Fibroblast of mammary gland (primary cell): ENCODE data around the gene IMPG2.

Experiments used
- DNase-seq: peaks from one replicate; pipeline ENCODE4 v3.0.0-alpha.2; 2010; ENCODE audit warnings: low read depth
- H3K4me3 ChIP-seq: 2 replicates; pipeline ENCODE4 v1.5.1; 2011; ENCODE audit warnings: low read depth, mild to moderate bottlenecking, low read length, moderate library complexity; ENCODE audit not compliant: control insufficient read depth
- CTCF ChIP-seq: conservative IDR thresholded peaks from 2 replicates; pipeline ENCODE4 v1.5.1; 2011; ENCODE audit warnings: low read depth, low read length, inconsistent platforms; ENCODE audit not compliant: control insufficient read depth, insufficient read depth

Gene IMPG2

GRCh38 chr3:101249522-101249921 lies 70.9 kb downstream of the IMPG2 start:
- no peak overlapping the region for H3K4me3 ChIP-seq
- DNase-seq, result no peak
- no peak for TF ChIP-seq CTCF

- H3K4me3 ChIP-seq, result no peak overlapping the region
- no peak for TF ChIP-seq CTCF
- DNase-seq, result no peak
Observed at GRCh38 chr3:101248736-101249135, 71.6 kb downstream of the IMPG2 start.

- H3K4me3 ChIP-seq, result no peak overlapping the region
- TF ChIP-seq CTCF, result no peak
- peak; percentile 42 for DNase-seq
Observed at GRCh38 chr3:101244212-101244575, 76.2 kb downstream of the IMPG2 start.

- DNase-seq, result peak; percentile 76
- no peak overlapping the region for H3K4me3 ChIP-seq
- TF ChIP-seq CTCF, result no peak
Observed at GRCh38 chr3:101243285-101244211, 76.8 kb downstream of the IMPG2 start.

GRCh38 chr3:101240719-101241399 lies 79.5 kb downstream of the IMPG2 start:
- no peak overlapping the region for H3K4me3 ChIP-seq
- no peak for DNase-seq
- TF ChIP-seq CTCF, result no peak

GRCh38 chr3:101235048-101235447 lies 85.3 kb downstream of the IMPG2 start:
- DNase-seq, result no peak
- H3K4me3 ChIP-seq, result no peak overlapping the region
- TF ChIP-seq CTCF, result no peak

- DNase-seq, result no peak
- no peak for TF ChIP-seq CTCF
- H3K4me3 ChIP-seq, result no peak overlapping the region
Observed at GRCh38 chr3:101230618-101231017, 89.8 kb downstream of the IMPG2 start.
